ENCODE measurements around the gene AHI1. TPM values are rescaled to one million over a fixed set of nuclear protein-coding genes. Genes with fewer than 3 reads are reported as not detected.

AHI1 gene
- total and polyA plus RNA-seq, 2 experiments from 2014 or later, result 14.8 to 21.5 TPM

- Histone ChIP-seq H3K4me1 (ENCODE audit: insufficient read depth) (no peaks in the 10 kb centered on the region), H3K27me3 (no peaks in the 10 kb centered on the region), H3K9me3 (ENCODE audit: low read depth) (no peaks in the 10 kb centered on the region), H3K27ac (no peak overlapping the region), H3K4me2 (no peak overlapping the region), H3K36me3 (replicated peaks; ENCODE audit: insufficient read depth, low read depth) (no peaks in the 10 kb centered on the region), H4K20me1 (ENCODE audit: insufficient read depth, poor library complexity, severe bottlenecking) (no peaks in the 10 kb centered on the region), H3K9me2 (replicated peaks; ENCODE audit: insufficient read depth) (no peaks in the 10 kb centered on the region), H2AFZ (no peak overlapping the region), H3K79me2 (no peaks in the 10 kb centered on the region), H3K4me3 (no peak overlapping the region)
- no peak for TF ChIP-seq EZH2 (IDR thresholded peaks at IDR 0.05; ENCODE audit: borderline replicate concordance)
- no peak for TF ChIP-seq CTCF (IDR thresholded peaks at IDR 0.05; ENCODE audit: poor library complexity)
- TF ChIP-seq EZH2phosphoT487 (IDR thresholded peaks at IDR 0.05; ENCODE audit: low read depth, severe bottlenecking, unreplicated experiment), result no peak
- DNase-seq (ENCODE audit: low spot score), result no peak
Measured at GRCh38 chr6:135458051-135458450, 39.5 kb downstream of the AHI1 start.

- H3K9me2 ChIP-seq (replicated peaks; ENCODE audit: insufficient read depth), result no peaks in the 10 kb centered on the region
- H2AFZ ChIP-seq, result no peak overlapping the region
- H3K27me3 ChIP-seq, result no peaks in the 10 kb centered on the region
- H4K20me1 ChIP-seq (ENCODE audit: insufficient read depth, poor library complexity, severe bottlenecking), result no peaks in the 10 kb centered on the region
- H3K9me3 ChIP-seq (ENCODE audit: low read depth), result no peaks in the 10 kb centered on the region
- H3K27ac ChIP-seq, result no peak overlapping the region
- no peak for TF ChIP-seq EZH2phosphoT487 (IDR thresholded peaks at IDR 0.05; ENCODE audit: low read depth, severe bottlenecking, unreplicated experiment)
- peak; percentile 80 for TF ChIP-seq CTCF (IDR thresholded peaks at IDR 0.05; ENCODE audit: poor library complexity)
- DNase-seq (ENCODE audit: low spot score), result peak; percentile 55
- WGBS (ENCODE audit: low lambda C conversion rate, missing lambda C conversion rate), result 12% methylated on average over 2 of the region's 2 CpGs
- H3K4me1 ChIP-seq (ENCODE audit: insufficient read depth), result no peaks in the 10 kb centered on the region
- no peaks in the 10 kb centered on the region for H3K36me3 ChIP-seq (replicated peaks; ENCODE audit: insufficient read depth, low read depth)
- no peaks in the 10 kb centered on the region for H3K79me2 ChIP-seq
- no peak overlapping the region for H3K4me3 ChIP-seq
- no peak overlapping the region for H3K4me2 ChIP-seq
Measured at GRCh38 chr6:135451617-135452190, 45.8 kb downstream of the AHI1 start.

- H4K20me1 ChIP-seq (ENCODE audit: insufficient read depth, poor library complexity, severe bottlenecking), result no peaks in the 10 kb centered on the region
- 88% methylated on average over 5 of the region's 5 CpGs for WGBS (ENCODE audit: low lambda C conversion rate, missing lambda C conversion rate)
- H3K4me2 ChIP-seq, result no peak overlapping the region
- no peak overlapping the region for H3K27ac ChIP-seq
- H3K79me2 ChIP-seq, result no peaks in the 10 kb centered on the region
- H3K4me3 ChIP-seq, result no peak overlapping the region
- no peaks in the 10 kb centered on the region for H3K9me3 ChIP-seq (ENCODE audit: low read depth)
- no peaks in the 10 kb centered on the region for H3K36me3 ChIP-seq (replicated peaks; ENCODE audit: insufficient read depth, low read depth)
- no peaks in the 10 kb centered on the region for H3K9me2 ChIP-seq (replicated peaks; ENCODE audit: insufficient read depth)
- TF ChIP-seq CTCF (IDR thresholded peaks at IDR 0.05; ENCODE audit: poor library complexity), result no peak
- no peak for TF ChIP-seq EZH2phosphoT487 (IDR thresholded peaks at IDR 0.05; ENCODE audit: low read depth, severe bottlenecking, unreplicated experiment)
- TF ChIP-seq EZH2 (IDR thresholded peaks at IDR 0.05; ENCODE audit: borderline replicate concordance), result no peak
- no peak for DNase-seq (ENCODE audit: low spot score)
- no peaks in the 10 kb centered on the region for H3K27me3 ChIP-seq
- H2AFZ ChIP-seq, result no peak overlapping the region
- no peaks in the 10 kb centered on the region for H3K4me1 ChIP-seq (ENCODE audit: insufficient read depth)
Measured at GRCh38 chr6:135449246-135449645, 48.3 kb downstream of the AHI1 start.

Data from hepatocyte (in vitro differentiated cells).